CD4-positive, alpha-beta T cell treated with Interleukin-15 for 4 hours (primary cell): ENCODE data around the gene PTPRM.

Experiments
- DNase-seq: peaks from one replicate; pipeline ENCODE4 v3.0.0-alpha.2; 2020; ENCODE audit warnings: low spot score

Gene PTPRM

GRCh38 chr18:7856733-7857132 is 289.6 kb downstream of the PTPRM start:
- DNase-seq: no peak

GRCh38 chr18:7857562-7857961 is 290.4 kb downstream of the PTPRM start:
- DNase-seq: no peak

- no peak for DNase-seq
Measured at GRCh38 chr18:7859122-7859521, 292.0 kb downstream of the PTPRM start.

- no peak for DNase-seq
Measured at GRCh38 chr18:7870266-7870665, 303.1 kb downstream of the PTPRM start.

GRCh38 chr18:7870855-7871254 is 303.7 kb downstream of the PTPRM start:
- no peak for DNase-seq

- DNase-seq: no peak
Measured at GRCh38 chr18:7871560-7872456, 304.7 kb downstream of the PTPRM start.

GRCh38 chr18:7872569-7872968 is 305.5 kb downstream of the PTPRM start:
- DNase-seq: no peak

- DNase-seq: no peak
Measured at GRCh38 chr18:7873316-7873715, 306.2 kb downstream of the PTPRM start.

- DNase-seq: no peak
Measured at GRCh38 chr18:7876354-7877104, 309.4 kb downstream of the PTPRM start.

- no peak for DNase-seq
Measured at GRCh38 chr18:7877609-7878008, 310.5 kb downstream of the PTPRM start.

GRCh38 chr18:7878265-7879211 is 311.4 kb downstream of the PTPRM start:
- no peak for DNase-seq

- no peak for DNase-seq
Measured at GRCh38 chr18:7879717-7880116, 312.6 kb downstream of the PTPRM start.

GRCh38 chr18:7885865-7886264 is 318.7 kb downstream of the PTPRM start:
- no peak for DNase-seq

GRCh38 chr18:7886436-7886835 is 319.3 kb downstream of the PTPRM start:
- no peak for DNase-seq

GRCh38 chr18:7889515-7889914 is 322.4 kb downstream of the PTPRM start:
- DNase-seq: no peak

GRCh38 chr18:7890075-7890474 is 323.0 kb downstream of the PTPRM start:
- no peak for DNase-seq

GRCh38 chr18:7892556-7892955 is 325.4 kb downstream of the PTPRM start:
- no peak for DNase-seq

- DNase-seq: no peak
Measured at GRCh38 chr18:7894592-7894991, 327.5 kb downstream of the PTPRM start.

GRCh38 chr18:7895346-7895745 is 328.2 kb downstream of the PTPRM start:
- DNase-seq: no peak

GRCh38 chr18:7896161-7896560 is 329.0 kb downstream of the PTPRM start:
- no peak for DNase-seq

GRCh38 chr18:7896805-7897518 is 329.8 kb downstream of the PTPRM start:
- DNase-seq: no peak
